ENCODE results near the gene HABP4. TPM values are rescaled to one million over a fixed set of nuclear protein-coding genes. Genes with fewer than 3 reads are reported as not detected.

The HABP4 gene
- total and polyA plus RNA-seq, 10 donors, result 6.3 to 10.6 (median 7.7) TPM

GRCh38 chr9:96460470-96460869 is 10.5 kb downstream of the HABP4 start:
- intact Hi-C loops (cut with DNase I; ENCODE audit: low total_unique reads), result no loop called here
- Histone ChIP-seq H3K4me1 (no peaks in the 10 kb centered on the region), H3K9me3 (no peaks in the 10 kb centered on the region), H3K4me3 (no peak overlapping the region), H3K27ac (no peak overlapping the region), H3K36me3 (peaks cover 0 to 26% (median 0%) of the 10 kb centered on the region in 6 donors), H3K27me3 (replicated peaks in 1 of 7) (no peaks in the 10 kb centered on the region)
- TF ChIP-seq POLR2AphosphoS5 (IDR thresholded peaks at IDR 0.05), result no peak
- no peak for TF ChIP-seq POLR2A (IDR thresholded peaks at IDR 0.05)
- TF ChIP-seq CTCF (IDR thresholded peaks at IDR 0.05 in 8 of 11, conservative IDR thresholded peaks at IDR 0.05 in 3 of 11), result no peak
- no peak for DNase-seq
- WGBS, 5 donors, result 94 to 96% (median 94%) methylated on average over 5 of the region's 5 CpGs

- Histone ChIP-seq H3K9me3 (no peaks in the 10 kb centered on the region), H3K4me3 (no peak overlapping the region), H3K36me3 (peaks cover 0 to 30% (median 0%) of the 10 kb centered on the region in 6 donors), H3K4me1 (no peaks in the 10 kb centered on the region), H3K27me3 (replicated peaks in 1 of 7) (no peaks in the 10 kb centered on the region), H3K27ac (no peak overlapping the region)
- TF ChIP-seq POLR2AphosphoS5 (IDR thresholded peaks at IDR 0.05) (no peak), POLR2A (IDR thresholded peaks at IDR 0.05) (no peak), CTCF (IDR thresholded peaks at IDR 0.05 in 8 of 11, conservative IDR thresholded peaks at IDR 0.05 in 3 of 11) (no peak)
- intact Hi-C loops (cut with DNase I; ENCODE audit: low total_unique reads), result no loop called here
- DNase-seq, result no peak
Measured at GRCh38 chr9:96460882-96461281, 10.9 kb downstream of the HABP4 start.

GRCh38 chr9:96461336-96461735 is 11.4 kb downstream of the HABP4 start:
- DNase-seq, result no peak
- 88 to 97% (median 92%) methylated on average over 8 of the region's 8 CpGs for WGBS, 5 donors
- Histone ChIP-seq H3K9me3 (no peaks in the 10 kb centered on the region), H3K4me3 (no peak overlapping the region), H3K36me3 (peaks cover 0 to 35% (median 0%) of the 10 kb centered on the region in 6 donors), H3K4me1 (no peaks in the 10 kb centered on the region), H3K27me3 (replicated peaks in 1 of 7) (no peaks in the 10 kb centered on the region), H3K27ac (no peak overlapping the region)
- intact Hi-C loops (cut with DNase I; ENCODE audit: low total_unique reads), result no loop called here
- TF ChIP-seq CTCF (IDR thresholded peaks at IDR 0.05 in 8 of 11, conservative IDR thresholded peaks at IDR 0.05 in 3 of 11) (no peak), POLR2A (IDR thresholded peaks at IDR 0.05) (no peak), POLR2AphosphoS5 (IDR thresholded peaks at IDR 0.05) (no peak)

- DNase-seq, result no peak
- 87 to 98% (median 94%) methylated on average over 6 of the region's 6 CpGs for WGBS, 5 donors
- no peaks in the 10 kb centered on the region for H3K9me3 ChIP-seq
- no peak for TF ChIP-seq CTCF (IDR thresholded peaks at IDR 0.05 in 8 of 11, conservative IDR thresholded peaks at IDR 0.05 in 3 of 11)
- no peak for TF ChIP-seq POLR2A (IDR thresholded peaks at IDR 0.05)
- TF ChIP-seq POLR2AphosphoS5 (IDR thresholded peaks at IDR 0.05), result no peak
- no peaks in the 10 kb centered on the region for H3K4me1 ChIP-seq
- intact Hi-C loops (cut with DNase I; ENCODE audit: low total_unique reads), result no loop called here
- no peaks in the 10 kb centered on the region for H3K27me3 ChIP-seq (replicated peaks in 1 of 7)
- no peak overlapping the region for H3K4me3 ChIP-seq
- H3K27ac ChIP-seq, result no peak overlapping the region
- H3K36me3 ChIP-seq, result peaks cover 0 to 45% (median 4%) of the 10 kb centered on the region in 6 donors
Measured at GRCh38 chr9:96462541-96462940, 12.6 kb downstream of the HABP4 start.

Data from spleen (tissue), 11 donors.